HG03354 (cell line): ENCODE measurements around the gene TMTC2.

Source experiments
- ATAC-seq: cut with Tn5 transposase; IDR thresholded peaks from one replicate; pipeline ENCODE4 v1.9.1; 2021; ENCODE audit warnings: mild to moderate bottlenecking; ENCODE audit not compliant: unreplicated experiment, poor library complexity, severe bottlenecking

The TMTC2 gene

DNA sequence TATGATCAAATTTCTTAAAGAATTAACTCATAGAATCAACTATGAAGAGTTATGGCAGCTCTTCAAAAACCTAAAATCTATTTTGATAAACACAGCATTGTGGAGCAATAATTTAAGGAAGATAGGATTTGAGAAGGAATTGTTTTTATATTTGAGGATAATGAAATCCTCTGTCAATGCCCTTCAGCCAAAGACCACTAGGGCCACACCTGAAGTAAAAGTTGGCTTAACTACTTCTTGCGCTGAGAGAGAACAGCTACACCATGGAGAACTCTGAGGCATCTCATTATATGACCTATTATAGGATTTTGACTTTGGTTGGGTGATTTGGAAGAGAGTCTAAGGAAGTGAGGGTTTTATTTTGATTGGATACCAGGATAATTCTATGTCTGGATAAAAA is 237.2 kb downstream of the TMTC2 start:
- ATAC-seq, result no peak

- no peak for ATAC-seq
These were observed 239.9 kb downstream of the TMTC2 start for GRCh38 chr12:82926630-82927029.

- no peak for ATAC-seq
These were observed 243.6 kb downstream of the TMTC2 start for GRCh38 chr12:82930301-82930700.

GRCh38 chr12:82931349-82932116 is 244.8 kb downstream of the TMTC2 start:
- ATAC-seq, result no peak

GRCh38 chr12:82937151-82937550 is 250.4 kb downstream of the TMTC2 start:
- no peak for ATAC-seq

DNA sequence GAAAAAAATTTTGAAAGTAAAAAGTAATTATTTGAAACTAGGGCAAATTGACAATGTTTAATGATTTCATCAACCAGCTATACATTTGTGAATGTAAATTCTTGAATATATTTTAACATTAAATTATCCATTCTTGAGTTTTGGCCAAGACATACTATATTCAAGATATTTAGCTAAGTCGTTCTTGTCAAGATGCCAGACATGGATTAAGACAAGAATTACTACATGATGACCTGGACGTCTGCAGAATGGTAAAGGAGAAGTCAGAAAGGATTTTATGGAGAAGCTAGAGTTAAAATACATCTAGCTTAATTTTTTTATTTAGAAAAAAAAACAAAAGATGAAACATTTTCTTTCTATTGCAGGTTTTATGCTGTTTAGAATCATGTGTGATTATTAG is 255.8 kb downstream of the TMTC2 start:
- ATAC-seq, result no peak

GRCh38 chr12:82942991-82943401 is 256.3 kb downstream of the TMTC2 start:
- no peak for ATAC-seq

- ATAC-seq, result no peak
These were observed 261.8 kb downstream of the TMTC2 start for GRCh38 chr12:82948491-82948890.

DNA sequence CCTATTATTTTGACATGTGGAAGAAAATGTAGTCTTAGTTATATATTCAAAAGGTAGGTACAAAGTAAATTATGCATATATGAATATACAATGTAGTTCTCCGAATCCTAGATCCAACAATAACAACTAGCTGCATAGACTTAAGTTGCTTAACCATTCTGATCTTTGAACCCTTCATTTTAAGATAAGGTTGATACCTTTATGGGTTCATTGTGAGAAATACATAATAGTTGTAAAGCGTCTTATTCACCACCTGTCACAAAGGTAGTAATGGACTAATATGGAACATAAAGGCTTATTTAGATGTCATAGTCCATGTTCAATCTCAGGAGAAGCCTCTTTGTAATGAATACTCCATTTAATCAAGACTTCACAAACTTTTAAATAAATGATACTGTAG is 263.6 kb downstream of the TMTC2 start:
- no peak for ATAC-seq

- no peak for ATAC-seq
These were observed 266.2 kb downstream of the TMTC2 start for GRCh38 chr12:82952946-82953345.

DNA sequence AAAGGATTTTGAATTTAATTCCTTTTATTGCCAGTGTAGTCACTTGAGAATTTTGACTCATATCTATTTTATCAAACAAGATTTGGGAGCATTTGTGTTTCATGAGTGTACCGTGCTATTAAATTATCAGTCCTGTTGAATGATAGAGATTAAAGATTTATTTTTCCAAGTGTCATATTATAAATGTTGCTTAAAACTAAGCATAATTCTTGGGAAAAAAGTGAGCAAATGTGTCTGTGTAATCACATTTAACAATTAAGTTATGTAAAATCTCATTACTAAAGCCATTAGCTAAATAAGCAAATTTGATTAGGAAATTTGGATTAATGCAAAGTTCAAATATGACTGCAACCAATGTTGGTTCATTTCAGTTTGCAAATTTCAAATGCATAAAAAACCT is 266.7 kb downstream of the TMTC2 start:
- ATAC-seq, result no peak

DNA sequence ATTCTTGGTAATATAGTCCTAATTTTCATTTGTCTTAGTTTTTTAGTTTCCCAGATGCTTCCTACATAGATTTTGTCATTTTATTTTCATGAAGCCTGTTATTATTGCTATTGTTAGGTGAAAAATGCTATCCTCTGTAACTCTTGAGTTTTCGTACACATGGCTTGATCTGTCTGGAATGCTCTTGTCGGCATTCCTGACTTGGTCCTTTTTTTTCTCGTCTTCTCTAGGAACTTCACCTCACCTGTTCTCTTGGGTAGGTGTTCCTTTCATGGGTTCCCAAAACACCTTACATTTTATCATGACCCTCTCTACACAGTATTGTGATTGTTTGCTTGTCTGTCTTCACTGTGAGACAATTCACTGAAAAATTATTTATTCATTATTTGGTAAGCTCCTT is 267.4 kb downstream of the TMTC2 start:
- no peak for ATAC-seq

- ATAC-seq, result no peak
These were observed 267.9 kb downstream of the TMTC2 start for GRCh38 chr12:82954572-82954971.

- ATAC-seq, result no peak
These were observed 268.3 kb downstream of the TMTC2 start for GRCh38 chr12:82955043-82955442.

DNA sequence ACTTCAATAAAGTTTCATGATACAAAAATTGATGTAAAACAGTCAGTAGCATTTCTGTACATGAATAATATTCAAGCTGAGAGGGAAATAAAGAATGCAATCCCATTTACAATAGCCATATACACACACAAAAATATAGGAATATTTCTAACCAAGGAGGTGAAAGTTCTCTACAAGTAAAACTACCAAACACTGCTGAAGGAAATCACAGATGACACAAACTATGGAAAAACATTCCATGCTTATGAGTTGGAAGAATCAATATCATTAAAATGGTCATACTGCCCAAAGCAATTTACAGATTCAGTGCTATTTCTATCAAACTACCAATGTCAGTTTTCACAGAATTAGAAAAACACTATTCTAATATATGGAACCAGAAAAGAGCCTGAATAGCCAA is 272.3 kb downstream of the TMTC2 start:
- no peak for ATAC-seq

- no peak for ATAC-seq
These were observed 273.1 kb downstream of the TMTC2 start for GRCh38 chr12:82959821-82960220.

GRCh38 chr12:82961835-82962234 is 275.1 kb downstream of the TMTC2 start:
- ATAC-seq, result no peak

- no peak for ATAC-seq
These were observed 277.2 kb downstream of the TMTC2 start for GRCh38 chr12:82963956-82964355.

DNA sequence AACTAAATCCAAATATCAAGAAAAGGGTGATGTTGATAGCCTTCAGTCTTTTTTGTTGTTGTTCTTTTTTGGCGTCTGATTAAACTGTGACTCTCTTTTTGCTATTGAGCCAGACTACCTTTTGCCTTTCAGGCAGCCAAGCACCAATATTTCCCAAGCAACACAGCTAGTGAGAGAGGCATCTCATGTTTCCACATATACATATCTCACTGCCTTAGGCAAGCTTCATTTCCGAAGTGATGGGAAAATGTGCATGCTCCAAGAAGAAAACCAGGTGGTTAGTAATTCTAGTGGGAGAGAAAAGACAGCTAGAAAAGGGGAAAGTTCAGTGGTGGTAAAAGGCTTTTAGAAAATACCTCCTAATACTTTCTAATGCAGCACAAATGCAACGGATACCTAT is 277.7 kb downstream of the TMTC2 start:
- ATAC-seq, result no peak

DNA sequence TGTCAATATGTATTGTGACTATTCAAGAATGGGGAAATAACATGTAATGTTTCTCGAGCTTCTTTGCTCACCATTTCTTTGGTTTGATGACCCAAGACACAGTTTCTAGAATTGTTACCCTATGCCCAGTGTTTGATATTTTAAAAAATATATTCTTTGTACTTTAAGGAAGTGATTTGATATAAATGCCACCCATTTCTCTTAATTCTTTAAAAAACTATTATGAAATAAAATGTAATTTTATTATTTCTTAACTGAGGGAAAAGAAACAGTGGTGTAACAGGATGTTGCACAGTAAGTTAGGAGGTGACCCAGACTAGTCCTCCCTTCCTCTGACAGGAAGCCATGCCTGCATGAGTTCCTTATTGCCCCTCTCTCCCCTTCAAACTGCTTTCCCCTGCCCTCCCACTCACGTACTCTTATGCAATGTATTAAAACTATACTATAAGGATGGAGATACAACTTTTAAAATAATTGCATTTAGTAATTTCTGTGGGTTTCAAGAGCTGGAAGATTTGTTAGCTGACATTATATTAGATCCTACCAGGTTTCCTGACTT is 279.4 kb downstream of the TMTC2 start:
- ATAC-seq, result no peak

GRCh38 chr12:82968631-82969367 is 282.1 kb downstream of the TMTC2 start:
- ATAC-seq, result no peak
